Endometrial microvascular endothelial cells (primary cell): Measurements from ENCODE around the gene WAS. TPM values are rescaled to one million over a fixed set of nuclear protein-coding genes. Genes with fewer than 3 reads are reported as not detected.
"Not testable (repeated sequence)": the region's sequence is repeated elsewhere in the genome, so short reads cannot be mapped to it uniquely, and the experiment has no call there.

ENCODE experiments used
- in situ Hi-C: cut with HindIII; loops from 2 replicates; pipeline ENCODE4 v1.10.0; 2017; ENCODE audit warnings: low sequenced_read_pairs, low pct_unique_long_range_greater_than_20kb; ENCODE audit errors: inconsistent ontology term
- total RNA-seq: library from RNA; depleted of rRNA; stranded (reverse); fragments of >200 nt; gene quantifications from one replicate; pipeline ENCODE4 v1.2.3, GENCODE V29; 2015; ENCODE audit errors: inconsistent ontology term

The WAS gene
- total RNA-seq: not detected

DNA sequence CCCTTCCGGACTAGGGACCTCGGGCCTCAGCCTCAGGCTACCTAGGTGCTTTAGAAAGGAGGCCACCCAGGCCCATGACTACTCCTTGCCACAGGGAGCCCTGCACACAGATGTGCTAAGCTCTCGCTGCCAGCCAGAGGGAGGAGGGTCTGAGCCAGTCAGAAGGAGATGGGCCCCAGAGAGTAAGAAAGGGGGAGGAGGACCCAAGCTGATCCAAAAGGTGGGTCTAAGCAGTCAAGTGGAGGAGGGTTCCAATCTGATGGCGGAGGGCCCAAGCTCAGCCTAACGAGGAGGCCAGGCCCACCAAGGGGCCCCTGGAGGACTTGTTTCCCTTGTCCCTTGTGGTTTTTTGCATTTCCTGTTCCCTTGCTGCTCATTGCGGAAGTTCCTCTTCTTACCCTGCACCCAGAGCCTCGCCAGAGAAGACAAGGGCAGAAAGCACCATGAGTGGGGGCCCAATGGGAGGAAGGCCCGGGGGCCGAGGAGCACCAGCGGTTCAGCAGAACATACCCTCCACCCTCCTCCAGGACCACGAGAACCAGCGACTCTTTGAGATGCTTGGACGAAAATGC is at the start of gene WAS:
Gene WAS, plus strand, starts transcription at position 389 of the 572 bp plus-strand sequence. Its CDS starts 55 bp downstream, at position 444.
- in situ Hi-C loops: no loop called here

DNA sequence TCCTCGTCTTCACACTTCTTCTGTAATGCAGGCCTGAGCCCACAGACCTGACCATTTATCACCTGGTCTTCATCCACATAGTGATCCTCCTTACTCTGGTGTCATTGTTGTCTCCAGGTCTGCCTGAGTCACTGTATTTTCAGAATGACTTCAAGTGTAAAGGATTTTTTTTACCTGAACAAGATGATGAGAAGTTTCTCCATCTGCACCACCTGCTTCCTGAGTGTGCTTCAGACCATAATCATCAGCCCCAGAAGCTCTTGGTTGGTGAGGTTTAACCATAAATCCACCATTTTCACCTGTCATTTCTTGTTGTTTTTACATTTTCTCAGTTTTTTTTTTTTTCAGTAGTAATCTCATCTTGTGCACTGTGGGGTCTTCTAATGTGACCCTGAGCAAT is 47.3 kb upstream of the WAS start:
- in situ Hi-C loops: no loop called here

DNA sequence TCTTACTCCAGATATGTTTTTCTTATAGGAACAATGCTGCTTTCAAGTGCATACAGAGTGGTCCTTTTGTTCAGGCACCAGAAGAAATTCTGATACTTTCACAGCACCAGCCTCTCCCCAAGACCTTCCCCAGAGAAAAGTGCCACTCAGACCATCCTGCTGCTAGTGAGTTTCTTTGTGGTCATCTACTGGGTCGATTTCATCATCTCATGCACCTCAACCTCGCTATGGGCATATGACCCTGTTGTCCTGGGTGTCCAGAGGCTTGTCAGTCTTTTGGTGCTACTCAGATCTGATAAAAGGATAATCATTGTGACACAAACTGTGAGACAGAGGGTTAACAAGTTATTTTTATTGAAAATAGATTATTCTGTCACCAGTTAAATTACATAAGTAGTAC is 46.8 kb upstream of the WAS start:
- in situ Hi-C loops: no loop called here

DNA sequence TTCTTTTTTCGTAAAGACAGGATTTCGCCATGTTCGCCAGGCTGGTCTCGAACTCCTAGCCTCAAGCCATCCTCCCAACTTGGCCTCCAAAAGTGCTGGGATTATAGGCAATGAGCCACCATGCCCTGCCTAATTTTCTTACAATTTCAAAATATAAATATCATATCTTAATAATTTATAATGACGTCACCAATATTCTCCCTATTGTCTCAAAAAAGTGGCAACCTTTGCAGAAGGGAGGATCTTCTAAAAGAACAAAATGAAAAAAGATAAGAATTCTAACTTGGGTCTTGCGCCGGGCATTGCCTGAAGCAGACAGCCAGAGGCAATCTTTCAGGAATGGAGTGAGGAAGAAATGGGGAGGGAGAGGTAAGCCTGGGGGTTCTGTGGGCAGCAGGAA is 37.9 kb upstream of the WAS start:
- in situ Hi-C loops: no loop called here

DNA sequence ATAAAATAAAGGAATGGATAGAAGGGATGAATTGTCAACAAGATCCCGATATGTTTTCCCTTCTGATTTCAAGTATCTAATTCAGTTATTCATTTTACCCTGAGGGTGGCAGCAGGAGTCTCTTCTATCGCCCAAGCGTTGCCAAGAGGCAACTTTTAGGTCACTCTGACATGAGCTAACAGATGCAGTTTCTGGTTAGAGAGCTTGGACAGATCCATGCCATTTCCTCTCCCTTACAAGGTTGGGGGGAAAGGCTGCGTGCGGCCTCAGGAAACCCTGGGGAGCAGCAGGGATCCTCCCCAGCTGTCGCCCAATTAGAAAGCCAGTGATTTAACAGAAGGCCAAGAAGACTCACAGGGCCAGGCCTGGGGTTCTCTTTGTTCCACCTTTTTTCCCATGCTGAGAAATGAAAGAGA is 35.3 kb upstream of the WAS start:
- in situ Hi-C loops: no loop called here

DNA sequence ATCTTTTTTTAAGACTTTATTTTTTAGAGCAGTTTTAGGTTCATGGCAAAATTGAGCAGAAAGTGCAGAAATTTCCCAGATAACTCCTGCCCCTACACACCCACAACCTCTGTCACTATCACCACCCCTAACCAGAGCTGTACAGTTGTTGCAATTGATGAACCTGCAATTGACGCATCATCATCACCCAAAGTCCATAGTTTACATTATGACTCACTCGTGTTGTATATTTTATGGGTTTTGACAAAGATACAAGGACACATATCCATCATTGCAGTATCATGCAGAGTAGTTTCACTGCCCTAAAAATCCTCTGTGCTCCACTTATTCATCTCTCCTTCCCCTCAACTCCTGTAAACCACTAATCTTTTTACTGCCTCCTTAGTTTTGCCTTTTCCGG is 34.5 kb upstream of the WAS start:
- in situ Hi-C loops: no loop called here

DNA sequence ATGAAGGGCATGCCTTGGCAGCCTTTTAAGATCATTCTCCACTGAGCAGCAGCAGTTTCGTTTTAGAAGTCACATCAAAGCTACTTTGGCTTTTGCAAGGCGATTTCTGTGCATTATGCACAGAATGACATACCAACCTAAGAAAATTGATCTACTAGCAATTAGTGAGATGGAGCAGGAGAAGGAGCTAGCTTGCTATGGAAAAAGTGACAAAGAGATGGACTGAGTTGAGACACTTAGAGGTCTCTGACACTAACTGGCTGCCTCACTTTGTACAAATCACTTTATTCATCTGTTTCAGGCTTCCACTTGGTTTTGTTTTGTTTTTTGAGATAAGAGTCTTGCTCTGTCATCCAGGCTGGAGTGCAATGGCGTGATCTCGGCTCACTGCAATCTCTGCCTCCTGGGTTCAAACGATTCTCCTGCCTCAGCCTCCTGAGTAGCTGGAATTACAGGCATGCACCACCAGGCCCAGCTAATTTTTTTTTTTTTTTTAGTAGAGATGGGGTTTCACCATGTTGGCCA is 31.5 kb upstream of the WAS start:
- in situ Hi-C loops: not testable (repeated sequence)

DNA sequence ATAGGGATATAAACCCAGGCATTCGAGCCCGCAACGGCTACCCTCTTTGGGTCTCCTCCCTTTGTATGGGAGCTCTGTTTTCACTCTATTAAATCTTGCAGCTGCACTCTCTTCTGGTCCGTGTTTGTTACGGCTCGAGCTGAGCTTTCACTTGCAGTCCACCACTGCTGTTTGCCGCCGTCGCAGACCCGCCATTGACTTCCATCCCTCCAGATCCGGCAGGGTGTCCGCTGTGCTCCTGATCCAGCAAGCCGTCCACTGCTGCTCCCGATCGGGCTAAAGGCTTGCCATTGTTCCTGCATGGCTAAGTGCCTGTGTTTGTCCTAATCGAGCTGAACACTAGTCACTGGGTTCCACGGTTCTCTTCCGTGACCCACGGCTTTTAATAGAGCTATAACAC is 28.9 kb upstream of the WAS start:
- in situ Hi-C loops: not testable (repeated sequence)

DNA sequence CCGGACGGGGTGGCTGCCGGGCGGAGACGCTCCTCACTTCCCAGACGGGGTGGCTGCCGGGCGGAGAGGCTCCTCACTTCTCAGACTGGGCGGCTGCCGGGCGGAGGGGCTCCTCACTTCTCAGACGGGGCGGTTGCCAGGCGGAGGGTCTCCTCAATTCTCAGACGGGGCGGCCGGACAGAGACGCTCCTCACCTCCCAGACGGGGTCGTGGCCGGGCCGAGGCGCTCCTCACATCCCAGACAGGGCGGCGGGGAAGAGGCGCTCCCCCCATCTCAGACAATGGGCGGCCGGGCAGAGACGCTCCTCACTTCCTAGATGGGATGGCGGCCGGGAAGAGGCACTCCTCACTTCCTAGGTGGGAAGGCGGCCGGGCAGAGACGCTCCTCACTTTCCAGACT is 23.9 kb upstream of the WAS start:
- in situ Hi-C loops: not testable (repeated sequence)

DNA sequence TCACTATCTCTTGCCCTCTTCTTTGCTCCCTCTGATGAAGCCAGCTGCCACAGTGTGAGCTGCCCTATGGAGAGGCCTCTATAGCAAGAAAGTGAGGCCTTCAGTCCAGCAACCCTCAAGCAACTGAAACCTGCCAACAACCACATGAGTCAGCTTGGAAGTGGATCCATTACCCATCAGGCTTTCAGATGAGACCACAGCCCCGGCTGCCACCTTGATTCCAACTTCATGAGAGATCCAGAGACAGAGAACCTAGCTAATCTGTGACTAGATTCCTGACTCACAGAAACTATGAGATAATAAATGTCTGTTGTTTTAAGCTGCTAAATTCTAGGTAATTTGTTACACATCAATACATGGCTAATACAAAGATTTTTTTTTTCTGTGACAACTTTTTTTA is 20.4 kb upstream of the WAS start:
- in situ Hi-C loops: no loop called here

DNA sequence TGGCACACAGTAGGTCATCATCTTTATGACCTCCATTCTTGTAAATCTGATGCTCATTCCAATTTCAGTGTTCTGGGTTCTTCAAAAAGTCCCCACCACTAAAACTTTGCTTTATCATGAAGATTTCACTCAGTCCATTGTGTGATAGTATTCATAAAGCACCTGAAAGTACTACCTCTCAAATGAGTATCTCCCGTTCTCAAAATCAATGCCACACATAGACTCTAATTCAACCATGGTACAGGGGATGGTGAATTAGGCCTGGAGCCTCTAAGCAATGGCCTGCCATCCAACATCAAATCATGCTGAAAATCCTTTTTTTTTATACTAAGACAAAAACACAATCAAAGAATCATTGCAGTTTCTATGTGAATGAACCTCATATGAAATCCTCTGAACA is 19.4 kb upstream of the WAS start:
- in situ Hi-C loops: no loop called here

DNA sequence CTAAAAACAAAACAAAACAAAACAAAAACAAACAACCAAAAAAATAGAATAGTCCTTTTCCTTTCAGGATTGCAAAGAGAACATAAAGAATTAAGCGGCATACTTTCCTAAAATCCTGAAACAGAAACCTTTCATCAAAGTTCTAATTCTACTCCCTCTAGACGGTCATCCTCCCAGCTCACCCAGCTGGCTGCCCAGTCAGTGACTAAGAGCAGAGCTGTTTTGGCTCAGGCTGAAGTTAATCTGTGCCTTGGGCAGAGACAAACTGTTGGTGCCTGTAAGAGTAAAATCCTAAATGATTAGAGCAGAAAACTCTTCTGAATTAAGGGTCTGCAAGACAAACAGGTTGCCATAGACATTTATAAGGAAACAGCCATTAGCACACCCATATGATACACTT is 17.6 kb upstream of the WAS start:
- in situ Hi-C loops: no loop called here

DNA sequence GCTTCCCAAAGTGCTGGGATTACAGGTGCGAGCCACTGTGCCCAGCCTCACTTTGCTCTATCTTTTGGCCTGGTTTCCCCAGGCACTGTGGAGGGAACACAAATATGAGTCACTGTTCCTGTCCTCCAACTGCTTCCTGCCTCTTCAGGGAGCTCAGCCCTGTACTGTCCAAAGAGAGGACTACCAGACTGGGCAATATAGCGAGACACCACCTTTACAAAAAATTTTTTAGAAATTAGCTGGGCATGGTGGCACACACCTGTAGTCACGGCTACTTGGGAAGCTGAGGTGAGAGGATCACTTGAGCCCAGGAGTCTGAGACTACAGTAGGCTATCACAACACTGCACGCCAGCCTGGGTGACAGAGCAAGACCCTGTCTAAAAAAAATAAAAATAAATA is 16.9 kb upstream of the WAS start:
- in situ Hi-C loops: no loop called here

DNA sequence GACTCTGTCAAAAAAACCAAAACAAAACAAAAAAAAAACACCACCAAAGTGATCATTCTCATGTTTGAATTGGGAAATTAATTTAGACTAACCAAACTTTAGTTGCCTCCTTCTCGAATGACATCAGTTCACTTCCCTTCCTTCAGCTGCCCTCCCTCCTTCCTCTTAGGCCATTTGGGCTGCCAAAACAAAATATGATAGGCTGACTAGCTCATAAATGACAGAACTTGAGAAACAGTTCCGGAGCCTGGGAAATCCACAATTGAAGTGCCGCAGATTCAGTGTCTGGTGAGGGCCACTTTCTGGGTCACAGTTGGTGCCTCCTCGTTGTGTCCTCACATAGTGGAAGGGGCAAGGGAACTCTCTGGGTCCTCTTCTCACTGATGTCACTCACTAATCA is 16.1 kb upstream of the WAS start:
- in situ Hi-C loops: no loop called here

DNA sequence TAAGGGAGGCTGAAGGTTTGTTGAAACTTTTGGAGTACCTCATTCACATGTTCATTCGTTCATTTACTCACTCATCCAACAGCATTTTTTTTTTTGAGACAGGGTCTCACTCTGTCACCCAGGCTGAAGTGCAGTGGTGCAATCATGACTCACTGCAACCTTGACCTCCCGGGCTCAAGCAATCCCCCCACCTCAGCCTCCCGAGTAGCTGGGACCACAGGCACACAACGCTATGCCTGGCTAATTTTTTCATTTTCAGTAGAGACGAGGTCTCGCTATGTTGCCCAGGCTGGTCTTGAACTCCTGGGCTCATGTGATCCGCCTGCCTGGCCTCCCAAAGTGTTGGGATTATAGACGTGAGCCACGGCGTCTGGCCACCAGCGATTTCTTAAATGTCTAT is 15.4 kb upstream of the WAS start:
- in situ Hi-C loops: not testable (repeated sequence)

DNA sequence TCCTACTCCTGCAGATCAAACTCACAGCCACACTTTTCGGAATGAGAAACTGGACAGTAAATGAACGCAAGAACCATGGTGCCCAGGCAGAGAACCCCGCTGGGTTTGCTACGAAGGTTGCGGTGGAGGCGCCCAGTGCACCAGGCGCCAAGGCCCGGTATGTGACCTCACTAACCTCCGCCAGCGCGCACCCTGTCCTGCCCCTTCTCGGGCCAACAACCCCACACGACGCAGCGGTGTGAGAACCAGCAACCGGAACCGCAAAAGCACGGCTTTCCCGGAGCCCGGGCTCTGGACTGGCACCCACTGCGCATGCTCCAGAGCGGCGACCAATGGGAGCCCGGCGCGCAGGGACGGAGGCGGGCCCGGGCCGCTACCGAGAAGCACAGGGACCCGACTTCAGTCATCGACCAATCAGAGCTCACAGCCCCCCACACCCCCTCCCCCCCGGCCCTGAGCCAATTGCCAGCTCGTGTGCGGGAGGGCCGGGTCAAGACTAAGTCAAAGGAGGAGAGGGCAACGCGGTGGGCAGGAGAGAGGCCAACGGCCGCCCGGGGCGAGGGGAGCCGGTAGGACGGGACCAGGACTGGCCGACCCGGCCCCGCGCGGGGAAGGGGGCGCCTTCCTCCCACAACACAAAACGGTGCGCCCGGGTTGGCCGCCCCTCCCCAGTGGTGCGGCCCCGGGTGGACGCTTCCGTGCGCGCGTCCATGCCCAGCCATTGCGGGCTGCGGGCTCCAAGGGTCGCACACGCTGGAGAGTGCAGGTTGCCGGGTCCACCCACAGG is 7.3 kb upstream of the WAS start:
- in situ Hi-C loops: no loop called here

DNA sequence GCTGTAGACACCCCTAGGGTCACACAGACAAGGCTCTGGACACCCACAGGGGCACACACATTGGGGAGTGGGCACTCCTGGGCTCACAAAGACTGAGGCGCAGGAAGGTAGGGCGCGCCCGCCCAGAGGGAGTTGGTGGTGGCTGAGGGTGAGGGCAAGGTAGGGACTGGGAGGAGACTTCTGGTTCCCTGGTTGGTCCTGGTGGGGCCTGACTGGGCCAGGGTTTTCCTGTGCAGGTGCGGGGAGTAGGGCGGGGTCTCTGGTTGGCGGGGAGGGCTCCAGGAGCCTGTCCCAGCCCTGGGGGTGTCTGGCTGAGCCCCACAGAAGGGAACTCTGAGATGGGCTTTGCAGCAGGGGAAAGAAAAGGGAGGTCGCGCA is 6.7 kb upstream of the WAS start:
- in situ Hi-C loops: no loop called here

DNA sequence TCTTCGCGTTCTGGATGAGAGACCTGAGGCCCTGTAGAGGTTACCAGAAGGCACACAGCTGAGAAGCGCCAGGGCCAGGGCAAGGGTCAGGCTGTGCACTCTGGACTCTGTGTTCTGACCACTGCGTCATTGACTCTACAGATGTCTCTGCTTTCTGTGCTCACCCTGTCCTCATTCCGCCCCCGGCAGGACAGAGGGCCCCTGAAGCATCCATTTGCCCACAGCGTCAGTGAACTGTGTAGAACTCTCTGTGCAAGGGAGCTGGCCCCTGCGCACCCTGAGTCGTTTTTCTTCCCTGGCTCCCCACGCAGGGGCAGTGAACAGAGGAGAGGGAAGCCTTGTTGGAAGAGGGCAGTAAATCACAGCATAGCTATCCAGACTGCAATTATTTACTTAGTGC is 6.1 kb upstream of the WAS start:
- in situ Hi-C loops: no loop called here

DNA sequence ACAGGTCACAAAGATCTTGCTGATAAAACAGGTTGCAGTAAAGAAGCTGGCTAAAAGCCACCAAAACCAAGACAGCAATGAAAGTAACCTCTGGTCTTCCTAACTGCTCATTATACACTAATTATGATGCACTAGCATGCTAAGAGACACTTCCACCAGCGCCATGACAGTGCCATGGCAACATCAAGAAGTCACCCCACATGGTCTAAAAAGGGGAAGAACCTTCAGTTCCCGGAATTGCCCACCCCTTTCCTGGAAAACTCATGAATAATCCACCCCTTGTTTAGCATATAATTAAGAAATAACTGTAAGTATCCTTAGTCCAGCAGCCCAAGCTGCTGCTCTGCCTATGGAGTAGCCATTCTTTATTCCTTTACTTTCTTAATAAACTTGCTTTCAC is 3.1 kb upstream of the WAS start:
- in situ Hi-C loops: not testable (repeated sequence)

DNA sequence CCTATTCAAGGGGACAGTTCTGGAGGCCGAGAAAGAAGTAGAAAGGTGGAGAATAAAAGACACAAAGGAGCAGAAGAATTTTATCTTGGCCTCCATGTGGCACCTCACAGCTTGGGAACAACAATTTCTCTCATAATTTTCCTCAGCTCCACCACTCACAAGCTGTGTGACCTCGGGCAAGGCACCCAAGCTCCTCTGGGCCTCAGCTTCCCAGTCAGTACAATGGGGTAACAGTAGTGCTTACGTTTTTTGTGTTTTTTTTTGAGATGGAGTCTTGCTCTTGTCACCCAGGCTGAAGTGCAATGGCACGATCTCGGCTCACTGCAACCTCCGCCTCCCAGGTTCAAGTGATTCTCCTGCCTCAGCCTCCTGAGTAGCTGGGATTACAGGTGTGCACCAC is 2.7 kb upstream of the WAS start:
- in situ Hi-C loops: not testable (repeated sequence)
